GM18909 (cell line): Measurements from ENCODE around the gene LY6G6C.

Experiments used
- ATAC-seq: cut with Tn5 transposase; IDR thresholded peaks from one replicate; pipeline ENCODE4 v1.9.1; 2021; ENCODE audit warnings: mild to moderate bottlenecking; ENCODE audit not compliant: unreplicated experiment, poor library complexity

The LY6G6C gene

DNA sequence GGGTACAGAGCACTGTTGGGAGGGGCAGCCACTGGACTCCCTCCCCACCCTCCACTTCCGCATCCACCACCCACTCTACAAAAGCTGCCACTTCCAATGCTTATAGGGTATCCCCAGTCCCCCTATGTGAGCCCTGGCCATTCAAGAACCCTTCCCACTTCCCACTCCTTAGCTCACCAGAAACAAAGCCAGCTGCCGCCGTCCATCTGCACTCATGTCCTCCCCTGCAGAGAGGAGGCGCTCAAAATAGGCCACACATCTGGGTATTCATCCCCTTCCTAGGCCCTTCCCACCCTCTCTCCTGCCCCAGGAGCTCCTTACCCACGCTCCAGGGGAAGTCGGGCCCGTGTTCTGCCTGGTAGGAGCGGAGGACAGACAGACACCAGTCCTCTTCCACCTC is 34.2 kb downstream of the LY6G6C start:
- no peak for ATAC-seq

DNA sequence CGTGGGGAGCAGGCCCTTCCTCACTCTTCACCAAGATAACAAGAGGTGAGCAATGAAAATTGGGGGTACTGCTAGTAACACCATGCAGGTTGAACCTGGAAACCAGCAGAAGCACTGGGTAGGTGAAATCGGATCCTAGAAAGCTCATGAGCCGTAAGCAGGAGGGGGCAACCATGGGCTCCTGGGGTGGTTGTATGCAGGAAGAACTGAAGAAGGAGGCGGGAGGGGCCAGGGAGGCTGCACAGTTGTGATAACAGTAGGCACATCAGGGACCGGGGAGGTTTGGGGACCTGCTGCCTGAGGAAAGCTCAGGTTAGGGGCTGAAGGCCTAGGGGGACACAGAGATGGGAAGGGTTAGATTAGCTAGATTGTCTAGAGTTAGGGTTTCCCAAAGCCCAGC is 35.1 kb downstream of the LY6G6C start:
- no peak for ATAC-seq

DNA sequence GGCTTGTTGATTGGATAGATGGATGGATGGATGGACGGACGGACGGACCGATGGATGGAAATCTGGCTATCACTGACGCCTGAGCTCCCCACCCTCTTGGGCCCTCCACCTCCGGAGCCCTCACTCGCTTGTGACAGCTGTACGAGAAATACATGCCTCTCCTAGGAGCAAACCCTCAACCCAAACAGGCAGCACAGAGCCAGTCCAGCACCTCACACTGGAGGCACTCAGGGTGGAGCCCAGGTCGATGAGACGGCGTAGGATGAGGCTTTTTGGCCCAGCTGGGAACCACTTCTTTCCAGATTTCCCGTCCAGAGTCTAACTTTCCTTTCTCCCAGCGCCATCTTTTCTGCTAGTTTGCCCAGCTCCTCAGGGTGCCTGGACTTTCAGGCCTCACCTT is 38.0 kb downstream of the LY6G6C start:
- no peak for ATAC-seq

DNA sequence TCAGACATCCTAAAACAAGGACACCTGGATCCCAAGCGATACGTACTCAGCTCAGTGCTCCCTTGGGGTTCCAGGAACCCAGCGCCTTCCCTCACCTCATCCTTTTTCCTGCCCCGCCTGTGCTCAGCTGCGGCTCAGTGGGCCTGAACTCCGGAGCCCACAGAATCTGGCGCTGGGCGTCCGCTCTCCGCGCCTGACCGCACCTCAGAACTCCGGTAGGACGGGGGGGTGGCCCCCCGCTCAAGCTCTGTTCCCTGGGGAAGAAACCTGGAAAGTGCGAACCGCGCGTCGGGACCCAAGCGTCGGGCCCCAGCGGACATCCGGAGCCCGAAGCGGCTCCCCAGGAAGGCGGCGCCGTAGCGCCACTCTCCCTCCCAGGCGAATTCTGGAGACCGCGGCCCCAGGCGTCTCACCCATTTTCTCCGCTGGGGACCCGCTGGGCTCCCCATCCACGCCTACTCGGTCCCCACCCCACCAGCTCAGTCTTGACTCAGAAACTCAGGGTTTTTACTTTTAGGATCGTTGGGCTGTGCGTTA is 40.3 kb downstream of the LY6G6C start:
- no peak for ATAC-seq

DNA sequence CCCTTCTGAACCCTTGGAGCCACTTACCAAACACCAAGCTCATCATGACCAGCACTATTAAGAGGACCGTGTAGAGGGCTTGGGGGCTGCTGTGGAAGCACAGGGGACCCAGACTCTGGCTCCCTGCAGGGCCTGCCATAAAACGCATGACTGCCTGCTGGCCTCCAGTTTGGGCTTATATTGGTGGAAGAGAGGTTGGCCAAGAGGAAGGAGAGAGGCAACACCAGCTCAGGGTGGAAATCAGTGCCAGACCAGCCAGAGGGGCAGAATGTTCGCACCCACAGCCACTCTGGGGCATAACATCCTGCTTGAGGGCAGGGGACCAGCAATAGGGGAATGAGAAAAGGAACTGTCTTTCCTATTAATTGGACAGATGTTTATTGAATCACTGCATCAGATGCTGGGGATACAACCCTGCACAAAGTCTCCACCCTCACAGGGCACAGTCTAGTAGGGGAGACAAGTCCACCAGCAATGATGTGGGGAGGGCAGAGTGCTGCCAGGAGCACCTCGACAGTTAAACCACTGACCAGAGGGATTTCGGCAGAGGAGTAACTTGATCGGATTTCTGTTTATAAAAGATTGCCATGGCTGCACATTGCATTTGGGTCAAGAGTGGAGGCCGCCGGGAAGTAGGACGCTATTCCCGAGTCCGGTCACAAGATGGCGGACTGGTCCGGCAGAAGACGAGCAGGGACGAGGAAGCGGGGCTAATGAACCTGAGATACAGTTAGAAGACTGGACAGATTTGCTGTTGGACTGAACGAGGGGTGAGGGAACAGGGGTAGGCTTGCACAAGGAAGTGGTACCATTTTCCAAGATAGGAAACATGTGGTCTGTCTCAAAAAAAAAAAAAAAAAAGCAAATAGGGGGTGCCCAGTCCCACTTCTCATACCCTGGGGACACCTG is 41.1 kb downstream of the LY6G6C start, which contains the start of gene LY6G5C:
Gene LY6G5C (minus strand): TSS at position 842 of the 909 bp plus-strand sequence. CDS start 694 bp downstream, at position 148.
- ATAC-seq: no peak

DNA sequence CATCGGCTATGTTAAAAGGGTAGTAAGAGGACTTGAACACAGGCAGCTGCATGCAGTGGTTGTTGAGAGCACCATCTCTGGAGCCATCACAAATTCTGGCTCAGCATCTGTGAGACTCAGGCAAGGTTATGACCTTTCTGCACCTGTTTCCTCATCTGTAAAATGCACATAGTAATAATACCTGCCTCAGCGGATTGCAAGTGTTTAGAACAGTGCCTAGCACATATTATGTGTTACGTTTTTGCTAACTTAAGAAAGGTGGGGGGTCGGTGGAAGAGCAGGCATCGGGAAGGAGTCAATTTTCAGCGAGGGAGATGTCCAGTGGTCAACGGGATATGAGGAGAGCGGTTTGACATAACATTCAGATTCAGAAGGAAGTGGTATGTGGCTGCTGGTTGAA is 43.6 kb downstream of the LY6G6C start:
- no peak for ATAC-seq

DNA sequence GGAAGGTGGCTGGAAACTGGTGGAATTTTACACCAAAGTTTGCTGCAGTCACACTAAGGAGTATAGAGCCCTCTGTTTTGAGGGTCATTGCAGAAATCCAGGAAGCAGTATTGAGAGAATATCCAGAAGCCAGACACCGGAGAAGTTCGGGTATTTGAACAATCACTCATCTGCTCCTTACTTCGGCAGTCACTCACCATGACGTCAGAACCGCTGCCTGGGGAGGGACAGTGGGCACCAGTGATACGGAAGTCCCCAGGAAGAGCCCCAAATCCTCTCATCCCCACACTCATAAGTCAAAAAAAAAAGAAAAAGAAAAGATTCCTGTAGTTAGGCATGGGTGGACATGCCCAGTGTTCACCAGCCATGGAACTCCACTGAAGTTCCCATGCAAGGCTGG is 44.6 kb downstream of the LY6G6C start:
- ATAC-seq: no peak

DNA sequence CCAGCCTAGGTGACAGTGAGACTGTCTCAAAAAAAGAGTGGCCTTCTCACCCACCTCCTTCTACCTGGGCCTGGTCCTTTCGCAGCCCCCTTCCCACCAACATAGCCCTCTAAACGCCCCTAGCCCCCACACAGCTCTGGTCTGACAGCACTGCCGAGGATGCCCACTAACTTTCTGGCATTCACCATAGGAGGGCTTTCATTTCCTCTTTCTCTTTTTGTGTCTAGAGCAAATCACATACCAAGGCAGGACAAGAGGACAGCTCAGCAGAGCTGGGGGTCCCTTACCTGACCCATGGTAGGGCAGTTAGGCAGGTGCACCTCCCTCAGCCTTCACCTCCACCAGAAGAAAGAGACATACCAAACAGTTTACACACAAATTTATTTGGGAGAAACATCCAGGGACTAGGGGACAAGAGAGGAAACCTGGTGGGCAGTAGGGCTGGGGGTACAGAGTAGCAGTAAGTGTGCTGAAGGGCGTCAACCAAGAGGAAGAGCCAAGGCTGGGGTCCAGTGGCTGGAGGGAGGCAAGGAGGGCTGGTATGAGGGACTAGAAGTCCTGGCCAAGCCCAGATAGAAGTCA is 45.1 kb downstream of the LY6G6C start:
- no peak for ATAC-seq

DNA sequence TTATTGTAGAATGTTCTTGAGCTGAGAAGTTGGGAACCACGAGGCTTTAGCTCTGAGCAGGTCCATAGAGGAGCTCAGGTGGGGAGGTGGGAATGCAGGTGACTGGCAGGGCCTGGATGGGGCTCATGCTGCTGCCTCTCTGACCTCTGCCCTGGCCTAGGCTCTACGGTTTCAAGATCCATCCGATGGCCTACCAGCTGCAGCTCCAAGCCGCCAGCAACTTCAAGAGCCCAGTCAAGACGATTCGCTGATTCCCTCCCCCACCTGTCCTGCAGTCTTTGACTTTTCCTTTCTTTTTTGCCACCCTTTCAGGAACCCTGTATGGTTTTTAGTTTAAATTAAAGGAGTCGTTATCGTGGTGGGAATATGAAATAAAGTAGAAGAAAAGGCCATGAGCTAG is 51.9 kb downstream of the LY6G6C start, which contains the start of gene LY6G5B:
Gene LY6G5B (plus strand): TSS at position 301 of the 400 bp plus-strand sequence. CDS start 975 bp downstream, outside the sequence.
- ATAC-seq: no peak
